ENCODE results near the gene SMOC1. TPM values are rescaled to one million over a fixed set of nuclear protein-coding genes. Genes with fewer than 3 reads are reported as not detected.

SMOC1 gene
- total and polyA plus RNA-seq, 7 donors: 0.27 to 1.3 (median 0.74) TPM; not detected in 3

DNA sequence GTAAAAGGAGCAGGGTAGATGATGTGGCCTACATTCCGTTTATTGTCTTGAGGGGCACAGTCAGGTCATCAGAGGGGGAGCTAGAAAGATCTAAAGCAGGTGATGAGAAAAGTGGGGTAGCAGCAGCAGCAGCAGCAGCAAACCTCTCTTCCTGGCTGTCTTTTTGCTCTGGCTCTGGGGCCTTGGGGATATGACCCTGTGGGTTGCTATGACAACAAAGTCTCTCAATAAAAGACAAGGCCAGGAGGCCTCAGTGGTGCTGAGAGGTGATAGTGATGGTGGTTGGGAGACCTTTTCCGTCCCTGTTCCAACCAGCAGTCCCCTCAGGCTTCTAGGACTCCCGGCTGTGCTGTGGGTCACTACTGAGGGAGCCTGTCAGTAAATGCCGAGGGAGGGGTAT, 170.9 kb downstream of the SMOC1 start:
- H3K36me3 ChIP-seq: no peaks in the 10 kb centered on the region
- H3K27ac ChIP-seq: no peak overlapping the region
- H3K27me3 ChIP-seq: peaks cover 0 to 13% (median 0%) of the 10 kb centered on the region in 3 donors
- no peaks in the 10 kb centered on the region for H3K9me3 ChIP-seq
- intact Hi-C loops (cut with DNase I): no loop called here
- no peak for DNase-seq
- H3K4me3 ChIP-seq: no peak overlapping the region
- no peak for TF ChIP-seq POLR2A (IDR thresholded peaks at IDR 0.05)
- no peak for TF ChIP-seq CTCF (IDR thresholded peaks at IDR 0.05)
- TF ChIP-seq EP300 (IDR thresholded peaks at IDR 0.05): no peak
- no peak for TF ChIP-seq POLR2AphosphoS5 (IDR thresholded peaks at IDR 0.05)
- WGBS, 2 donors: 86 to 90% methylated on average over 4 of the region's 4 CpGs
- H3K4me1 ChIP-seq: no peaks in the 10 kb centered on the region

- no peak for TF ChIP-seq POLR2AphosphoS5 (IDR thresholded peaks at IDR 0.05)
- no peak for TF ChIP-seq POLR2A (IDR thresholded peaks at IDR 0.05)
- TF ChIP-seq EP300 (IDR thresholded peaks at IDR 0.05): no peak
- TF ChIP-seq CTCF (IDR thresholded peaks at IDR 0.05): no peak
- Histone ChIP-seq H3K4me1 (no peaks in the 10 kb centered on the region), H3K4me3 (no peak overlapping the region), H3K36me3 (no peaks in the 10 kb centered on the region), H3K27ac (no peak overlapping the region), H3K27me3 (no peaks in the 10 kb centered on the region), H3K9me3 (no peaks in the 10 kb centered on the region)
- DNase-seq: no peak
- intact Hi-C loops (cut with DNase I): no loop called here
- 16 to 45% methylated on average over 3 of the region's 3 CpGs for WGBS, 2 donors
Observed at GRCh38 chr14:70052990-70053389, 173.8 kb downstream of the SMOC1 start.

- Histone ChIP-seq H3K4me1 (no peaks in the 10 kb centered on the region), H3K9me3 (no peaks in the 10 kb centered on the region), H3K27ac (no peak overlapping the region), H3K27me3 (no peaks in the 10 kb centered on the region), H3K4me3 (no peak overlapping the region), H3K36me3 (no peaks in the 10 kb centered on the region)
- intact Hi-C loops (cut with DNase I): no loop called here
- 84 to 85% methylated on average over 5 of the region's 5 CpGs for WGBS, 2 donors
- no peak for DNase-seq
- no peak for TF ChIP-seq POLR2AphosphoS5 (IDR thresholded peaks at IDR 0.05)
- no peak for TF ChIP-seq CTCF (IDR thresholded peaks at IDR 0.05)
- no peak for TF ChIP-seq EP300 (IDR thresholded peaks at IDR 0.05)
- no peak for TF ChIP-seq POLR2A (IDR thresholded peaks at IDR 0.05)
Observed at GRCh38 chr14:70057519-70058136, 178.4 kb downstream of the SMOC1 start.

DNA sequence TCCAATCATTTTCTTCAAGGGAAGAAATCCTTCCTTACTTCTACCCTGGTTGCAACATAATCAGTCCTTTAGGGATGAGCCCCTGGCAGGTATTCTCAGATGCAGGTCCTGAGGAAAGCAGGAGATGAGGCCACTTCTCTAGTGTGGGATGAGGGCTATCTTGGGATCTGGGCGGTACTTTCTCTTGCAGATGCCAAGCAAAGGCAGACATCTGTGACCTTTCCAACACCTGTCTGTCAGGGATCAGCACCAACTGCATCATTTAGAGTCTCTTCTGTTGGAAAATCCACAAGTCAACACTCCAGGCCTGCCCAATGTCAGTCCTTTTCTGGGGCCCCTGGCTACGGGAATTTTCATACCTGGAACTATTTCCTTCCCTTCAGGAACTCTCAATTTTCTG, 180.3 kb downstream of the SMOC1 start:
- H3K36me3 ChIP-seq: no peaks in the 10 kb centered on the region
- WGBS, 2 donors: 84% methylated on average over 2 of the region's 2 CpGs

GRCh38 chr14:70061108-70061507, 181.9 kb downstream of the SMOC1 start:
- no peak for TF ChIP-seq CTCF (IDR thresholded peaks at IDR 0.05)
- H3K36me3 ChIP-seq: no peaks in the 10 kb centered on the region
- H3K4me3 ChIP-seq: no peak overlapping the region
- 80 to 92% methylated on average over 2 of the region's 2 CpGs for WGBS, 2 donors
- no peaks in the 10 kb centered on the region for H3K4me1 ChIP-seq
- no peaks in the 10 kb centered on the region for H3K9me3 ChIP-seq
- peaks cover 0 to 3% (median 0%) of the 10 kb centered on the region in 3 donors for H3K27me3 ChIP-seq
- H3K27ac ChIP-seq: no peak overlapping the region
- intact Hi-C loops (cut with DNase I): no loop called here
- no peak for DNase-seq

More for the DNA sequence above, 180.3 kb downstream of the SMOC1 start:
- intact Hi-C loops (cut with DNase I): no loop called here
- no peak for DNase-seq
- H3K4me1 ChIP-seq: no peaks in the 10 kb centered on the region
- peaks cover 0 to 3% (median 0%) of the 10 kb centered on the region in 3 donors for H3K27me3 ChIP-seq
- H3K9me3 ChIP-seq: no peaks in the 10 kb centered on the region
- H3K27ac ChIP-seq: no peak overlapping the region
- TF ChIP-seq EP300 (IDR thresholded peaks at IDR 0.05): no peak
- H3K4me3 ChIP-seq: no peak overlapping the region

All from sigmoid colon (tissue), 7 donors.